Loucy (cell line): ENCODE measurements around the gene MYO18B.

Experiments
- H2AFZ ChIP-seq: fragments of 200-600 bp; sonication (generic); 2 replicates; pipeline ENCODE4 v1.6.0; 2016; ENCODE audit warnings: antibody characterized with exemption, mild to moderate bottlenecking, low read length, moderate library complexity
- H3F3A ChIP-seq: fragments of 200-600 bp; 2 replicates; pipeline ENCODE4 v1.6.0; 2016; ENCODE audit warnings: antibody characterized with exemption, low read depth, mild to moderate bottlenecking
- H3K27me3 ChIP-seq: fragments of 200-600 bp; sonication (generic); 2 replicates; pipeline ENCODE4 v1.6.1; 2014; ENCODE audit warnings: low read length, mild to moderate bottlenecking; ENCODE audit not compliant: insufficient read depth, poor library complexity, severe bottlenecking
- H3K36me3 ChIP-seq: fragments of 200-600 bp; sonication (generic); 2 replicates; pipeline ENCODE4 v1.6.1; 2016; ENCODE audit warnings: low read length; ENCODE audit not compliant: insufficient read depth
- H3K4me1 ChIP-seq: fragments of 200-600 bp; sonication (generic); 2 replicates; pipeline ENCODE4 v1.5.1; 2014; ENCODE audit warnings: low read length, mild to moderate bottlenecking; ENCODE audit not compliant: insufficient read depth, poor library complexity, severe bottlenecking
- H3K4me2 ChIP-seq: fragments of 200-600 bp; sonication (generic); 2 replicates; pipeline ENCODE4 v1.6.0; 2014; ENCODE audit warnings: antibody characterized with exemption, low read length, low read depth, mild to moderate bottlenecking; ENCODE audit not compliant: poor library complexity, severe bottlenecking
- H3K4me3 ChIP-seq: fragments of 200-600 bp; sonication (generic); 2 replicates; pipeline ENCODE4 v1.5.1; 2014; ENCODE audit warnings: low read length, mild to moderate bottlenecking, mixed read lengths; ENCODE audit not compliant: poor library complexity, severe bottlenecking
- H3K79me2 ChIP-seq: fragments of 200-600 bp; sonication (generic); 2 replicates; pipeline ENCODE4 v1.6.1; 2014; ENCODE audit warnings: low read length; ENCODE audit not compliant: insufficient read depth
- H3K9ac ChIP-seq: fragments of 200-600 bp; sonication (generic); 2 replicates; pipeline ENCODE4 v1.6.0; 2014; ENCODE audit warnings: mild to moderate bottlenecking, low read depth, low read length, moderate library complexity; ENCODE audit not compliant: poor library complexity, severe bottlenecking
- H3K9me2 ChIP-seq: fragments of 200-600 bp; sonication (generic); replicated peaks from 2 replicates; pipeline ENCODE4 v1.6.1; 2016; ENCODE audit warnings: low read depth, low read length, mixed read lengths
- H3K9me3 ChIP-seq: fragments of 200-600 bp; sonication (generic); 2 replicates; pipeline ENCODE4 v1.6.1; 2014; ENCODE audit warnings: mild to moderate bottlenecking, antibody characterized with exemption, low read length, low read depth; ENCODE audit not compliant: insufficient read depth
- H4K20me1 ChIP-seq: fragments of 200-600 bp; sonication (generic); 2 replicates; pipeline ENCODE4 v1.6.0; 2014; ENCODE audit warnings: antibody characterized with exemption, low read length, mild to moderate bottlenecking; ENCODE audit not compliant: insufficient read depth, poor library complexity, severe bottlenecking
- EZH2phosphoT487 ChIP-seq: fragments of 200-600 bp; IDR thresholded peaks from 2 replicates; pipeline ENCODE4 v1.6.1; 2018; ENCODE audit warnings: antibody characterized with exemption, mild to moderate bottlenecking, moderate library complexity, borderline replicate concordance
- TF ChIP-seq, protein P1 (sequence below): fragments of 200-600 bp; sonication (generic); conservative IDR thresholded peaks from 2 replicates; pipeline ENCODE4 v1.5.1; 2014; ENCODE audit warnings: mild to moderate bottlenecking, antibody characterized with exemption, low read length

The MYO18B gene

DNA sequence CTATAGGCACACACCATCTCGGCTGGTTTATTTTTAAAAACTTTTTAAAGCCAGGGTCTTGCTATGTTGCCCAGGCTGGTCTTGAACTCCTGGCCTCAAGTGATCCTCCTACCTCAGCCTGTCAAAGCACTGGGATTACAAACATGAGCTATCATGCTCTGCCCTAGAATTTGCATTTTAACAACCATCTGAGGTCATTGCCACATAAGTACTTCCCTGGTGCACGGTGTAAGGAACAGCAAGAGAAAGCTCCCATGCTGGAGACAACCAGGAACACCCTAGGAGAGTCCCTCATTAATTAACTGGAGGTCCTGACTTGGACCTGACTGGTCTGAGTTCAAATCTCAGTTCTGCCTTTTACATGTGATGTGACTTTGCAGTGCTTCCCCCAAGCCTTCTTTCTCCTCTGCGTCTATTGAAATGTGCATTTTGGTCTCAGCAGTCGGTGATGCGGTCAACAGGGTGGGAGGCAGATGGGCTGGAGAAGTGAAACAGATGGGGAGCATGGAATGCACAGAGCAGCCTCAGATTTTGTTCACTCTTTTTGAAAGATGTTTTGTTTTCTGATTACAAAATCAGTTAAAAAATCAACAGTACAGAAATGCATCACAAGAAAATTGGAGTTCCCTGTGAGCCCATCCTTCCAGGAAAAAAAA is 146.5 kb downstream of the MYO18B start:
- no peak overlapping the region for H3K4me3 ChIP-seq
- no peaks in the 10 kb centered on the region for H4K20me1 ChIP-seq
- H3K4me1 ChIP-seq: no peaks in the 10 kb centered on the region
- H3K79me2 ChIP-seq: no peaks in the 10 kb centered on the region
- H3K9ac ChIP-seq: no peak overlapping the region
- TF ChIP-seq EZH2phosphoT487: no peak
- H3K9me3 ChIP-seq: no peaks in the 10 kb centered on the region
- no peaks in the 10 kb centered on the region for H3K36me3 ChIP-seq
- no peaks in the 10 kb centered on the region for H3K9me2 ChIP-seq
- no peaks in the 10 kb centered on the region for H3F3A ChIP-seq
- H2AFZ ChIP-seq: no peak overlapping the region
- H3K4me2 ChIP-seq: no peak overlapping the region
- no peaks in the 10 kb centered on the region for H3K27me3 ChIP-seq

DNA sequence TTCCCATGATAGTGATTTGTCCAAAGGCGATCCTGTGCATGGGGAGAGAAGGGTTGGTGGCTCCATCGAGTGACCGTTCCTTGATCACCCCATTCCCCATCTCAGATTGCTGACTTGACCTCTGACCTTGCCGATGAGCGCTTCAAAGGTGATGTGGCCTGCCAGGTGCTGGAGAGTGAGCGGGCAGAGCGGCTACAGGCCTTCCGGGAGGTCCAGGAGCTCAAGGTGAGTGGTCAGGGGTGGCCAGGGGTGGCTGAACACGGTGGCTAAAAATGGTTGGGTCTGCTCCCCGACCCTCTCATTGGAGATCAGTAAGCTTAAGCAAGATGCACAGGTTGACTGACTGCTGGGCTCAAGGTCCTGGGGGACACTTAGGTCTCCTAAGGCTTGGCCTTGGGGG is 148.7 kb downstream of the MYO18B start:
- Histone ChIP-seq H3K36me3 (no peaks in the 10 kb centered on the region), H4K20me1 (no peaks in the 10 kb centered on the region), H3K9me2 (no peaks in the 10 kb centered on the region), H3K9me3 (no peaks in the 10 kb centered on the region), H2AFZ (no peak overlapping the region), H3K27me3 (no peaks in the 10 kb centered on the region), H3F3A (no peaks in the 10 kb centered on the region), H3K4me1 (no peaks in the 10 kb centered on the region), H3K9ac (no peak overlapping the region), H3K4me2 (no peak overlapping the region), H3K4me3 (no peak overlapping the region), H3K79me2 (no peaks in the 10 kb centered on the region)
- TF ChIP-seq, protein P1, sequence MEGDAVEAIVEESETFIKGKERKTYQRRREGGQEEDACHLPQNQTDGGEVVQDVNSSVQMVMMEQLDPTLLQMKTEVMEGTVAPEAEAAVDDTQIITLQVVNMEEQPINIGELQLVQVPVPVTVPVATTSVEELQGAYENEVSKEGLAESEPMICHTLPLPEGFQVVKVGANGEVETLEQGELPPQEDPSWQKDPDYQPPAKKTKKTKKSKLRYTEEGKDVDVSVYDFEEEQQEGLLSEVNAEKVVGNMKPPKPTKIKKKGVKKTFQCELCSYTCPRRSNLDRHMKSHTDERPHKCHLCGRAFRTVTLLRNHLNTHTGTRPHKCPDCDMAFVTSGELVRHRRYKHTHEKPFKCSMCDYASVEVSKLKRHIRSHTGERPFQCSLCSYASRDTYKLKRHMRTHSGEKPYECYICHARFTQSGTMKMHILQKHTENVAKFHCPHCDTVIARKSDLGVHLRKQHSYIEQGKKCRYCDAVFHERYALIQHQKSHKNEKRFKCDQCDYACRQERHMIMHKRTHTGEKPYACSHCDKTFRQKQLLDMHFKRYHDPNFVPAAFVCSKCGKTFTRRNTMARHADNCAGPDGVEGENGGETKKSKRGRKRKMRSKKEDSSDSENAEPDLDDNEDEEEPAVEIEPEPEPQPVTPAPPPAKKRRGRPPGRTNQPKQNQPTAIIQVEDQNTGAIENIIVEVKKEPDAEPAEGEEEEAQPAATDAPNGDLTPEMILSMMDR: no peak
- TF ChIP-seq EZH2phosphoT487: no peak

DNA sequence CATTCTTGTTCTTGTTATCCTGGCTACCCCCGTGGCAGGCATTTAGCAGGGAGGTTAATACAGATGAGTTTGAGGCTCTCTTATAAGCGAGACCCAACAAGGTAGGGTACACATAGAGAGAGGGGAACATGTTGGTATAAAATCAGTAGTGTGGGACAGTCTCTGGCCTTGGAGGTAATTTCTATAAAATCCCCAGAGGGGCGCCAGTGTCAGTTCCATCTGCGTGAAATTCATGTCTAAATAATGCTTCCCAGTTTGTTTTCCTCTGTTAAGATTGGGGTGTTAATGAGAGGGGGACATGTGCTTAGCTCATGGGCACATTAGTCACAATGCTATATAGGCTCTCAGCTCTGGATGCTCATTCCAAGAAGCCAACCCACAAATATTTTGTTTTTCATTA is 150.7 kb downstream of the MYO18B start:
- Histone ChIP-seq H3K4me3 (no peak overlapping the region), H3K9me2 (no peaks in the 10 kb centered on the region), H3F3A (no peaks in the 10 kb centered on the region), H3K4me2 (no peak overlapping the region), H4K20me1 (no peaks in the 10 kb centered on the region), H3K79me2 (no peaks in the 10 kb centered on the region), H3K36me3 (no peaks in the 10 kb centered on the region), H3K9ac (no peak overlapping the region), H3K27me3 (no peaks in the 10 kb centered on the region), H3K9me3 (no peaks in the 10 kb centered on the region), H3K4me1 (no peaks in the 10 kb centered on the region), H2AFZ (no peak overlapping the region)
- TF ChIP-seq, protein P1: peak; percentile 44
- TF ChIP-seq EZH2phosphoT487: no peak

DNA sequence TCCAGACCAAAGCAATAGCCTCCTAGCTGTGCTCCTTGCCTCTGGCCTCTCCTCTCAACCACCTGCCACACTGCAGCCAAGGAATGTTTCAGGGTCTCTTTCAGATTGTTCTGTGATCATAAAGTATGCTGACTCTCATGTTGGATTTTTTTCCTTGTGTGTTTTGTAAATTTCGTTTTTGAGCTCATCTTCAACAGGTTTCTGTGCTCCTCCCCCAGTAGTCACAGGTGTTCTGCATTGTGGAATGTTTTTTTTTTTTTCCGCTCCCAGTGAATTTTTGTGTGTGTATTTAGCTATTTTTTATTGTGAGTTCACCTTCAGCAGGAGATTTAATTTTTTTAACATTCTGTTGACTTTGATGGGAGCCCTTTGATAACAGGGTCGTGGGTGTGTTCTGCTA is 153.7 kb downstream of the MYO18B start:
- TF ChIP-seq EZH2phosphoT487: no peak
- TF ChIP-seq, protein P1: no peak
- Histone ChIP-seq H3K9me3 (no peaks in the 10 kb centered on the region), H3K4me3 (no peak overlapping the region), H3K27me3 (no peaks in the 10 kb centered on the region), H3F3A (no peaks in the 10 kb centered on the region), H3K9ac (no peak overlapping the region), H4K20me1 (no peaks in the 10 kb centered on the region), H3K36me3 (no peaks in the 10 kb centered on the region), H2AFZ (no peak overlapping the region), H3K9me2 (no peaks in the 10 kb centered on the region), H3K4me2 (no peak overlapping the region), H3K79me2 (no peaks in the 10 kb centered on the region), H3K4me1 (no peaks in the 10 kb centered on the region)
